ENCODE measurements around the gene FARSB. TPM values are rescaled to one million over a fixed set of nuclear protein-coding genes. Genes with fewer than 3 reads are reported as not detected.

Gene FARSB
- total RNA-seq, 1 donor from 2014 or later, result 25.0 TPM

DNA sequence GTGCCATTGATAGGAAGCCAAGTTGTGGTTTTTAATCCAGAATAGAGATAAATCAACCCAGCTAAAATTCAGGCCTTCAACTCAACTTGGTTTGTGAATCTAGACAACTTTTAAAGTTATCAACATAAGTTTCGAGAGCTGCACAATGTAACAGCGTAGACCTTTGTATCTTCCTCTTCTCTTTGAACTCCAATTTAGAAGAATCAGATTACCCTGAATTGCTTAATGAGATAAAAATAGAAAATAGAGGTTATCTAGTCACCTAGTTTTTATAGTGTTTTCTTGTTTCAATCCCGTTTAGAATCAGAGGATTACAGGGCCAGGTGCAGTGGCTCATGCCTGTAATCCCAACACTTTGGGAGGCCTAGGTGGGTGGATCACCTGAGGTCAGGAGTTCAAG is 27.9 kb upstream of the FARSB start:
- Histone ChIP-seq H3K9me3 (ENCODE audit: low read depth) (no peaks in the 10 kb centered on the region), H3K9ac (no peak overlapping the region), H3K4me1 (peaks cover 7% of the 10 kb centered on the region), H3K4me3 (no peak overlapping the region), H3K79me2 (ENCODE audit: low read depth) (no peaks in the 10 kb centered on the region), H2AFZ (replicated peaks) (no peak overlapping the region), H3K27ac (no peak overlapping the region), H4K20me1 (ENCODE audit: low read depth) (no peaks in the 10 kb centered on the region), H3K4me2 (no peak overlapping the region), H3K36me3 (no peaks in the 10 kb centered on the region), H3F3A (ENCODE audit: low read depth) (peaks cover 2% of the 10 kb centered on the region), H3K27me3 (no peaks in the 10 kb centered on the region)
- H3K36me3 Mint-ChIP-seq, result no peaks in the 10 kb centered on the region
- TF ChIP-seq EZH2 (IDR thresholded peaks at IDR 0.05) (no peak), EZH2phosphoT487 (IDR thresholded peaks at IDR 0.05) (no peak)
- H3K27ac Mint-ChIP-seq, result no peak overlapping the region
- no peak overlapping the region for H3K4me3 Mint-ChIP-seq
- no peaks in the 10 kb centered on the region for H3K4me1 Mint-ChIP-seq
- no peaks in the 10 kb centered on the region for H3K9me3 Mint-ChIP-seq
- peaks cover 6% of the 10 kb centered on the region for H3K27me3 Mint-ChIP-seq (ENCODE audit: insufficient read depth, low read depth)
- no peak for DNase-seq (ENCODE audit: low spot score)

DNA sequence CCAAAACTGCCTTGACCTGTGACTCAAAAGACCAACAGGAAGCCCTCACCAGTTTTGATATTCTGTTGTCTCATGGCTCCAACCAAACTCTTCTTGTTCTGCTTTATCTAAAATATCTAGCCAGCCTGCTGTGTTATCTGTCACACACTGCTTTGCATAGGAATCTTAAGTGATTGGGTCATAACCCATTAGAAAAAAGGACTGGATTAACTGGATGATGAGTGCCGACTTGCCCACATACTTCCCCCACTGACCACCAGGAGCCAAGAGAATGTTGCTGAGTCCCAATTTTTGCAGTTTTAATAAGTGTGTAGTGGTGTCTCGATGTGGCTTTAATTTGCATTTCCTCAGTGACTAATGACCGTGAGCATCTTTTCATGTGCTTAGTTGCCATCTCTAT is 22.1 kb upstream of the FARSB start:
- no peaks in the 10 kb centered on the region for H4K20me1 ChIP-seq (ENCODE audit: low read depth)
- no peaks in the 10 kb centered on the region for H3K36me3 Mint-ChIP-seq
- H2AFZ ChIP-seq (replicated peaks), result no peak overlapping the region
- no peaks in the 10 kb centered on the region for H3K4me1 Mint-ChIP-seq
- no peaks in the 10 kb centered on the region for H3K9me3 ChIP-seq (ENCODE audit: low read depth)
- no peaks in the 10 kb centered on the region for H3K9me3 Mint-ChIP-seq
- no peak overlapping the region for H3K4me2 ChIP-seq
- no peak overlapping the region for H3K4me3 Mint-ChIP-seq
- no peak overlapping the region for H3K27ac ChIP-seq
- H3K4me1 ChIP-seq, result no peaks in the 10 kb centered on the region
- no peaks in the 10 kb centered on the region for H3K36me3 ChIP-seq
- H3K27ac Mint-ChIP-seq, result no peak overlapping the region
- H3K9ac ChIP-seq, result no peak overlapping the region
- no peaks in the 10 kb centered on the region for H3K79me2 ChIP-seq (ENCODE audit: low read depth)
- DNase-seq (ENCODE audit: low spot score), result no peak
- H3K27me3 ChIP-seq, result peaks cover 10% of the 10 kb centered on the region
- TF ChIP-seq EZH2 (IDR thresholded peaks at IDR 0.05) (no peak), EZH2phosphoT487 (IDR thresholded peaks at IDR 0.05) (no peak)
- TF ChIP-seq, protein P1, sequence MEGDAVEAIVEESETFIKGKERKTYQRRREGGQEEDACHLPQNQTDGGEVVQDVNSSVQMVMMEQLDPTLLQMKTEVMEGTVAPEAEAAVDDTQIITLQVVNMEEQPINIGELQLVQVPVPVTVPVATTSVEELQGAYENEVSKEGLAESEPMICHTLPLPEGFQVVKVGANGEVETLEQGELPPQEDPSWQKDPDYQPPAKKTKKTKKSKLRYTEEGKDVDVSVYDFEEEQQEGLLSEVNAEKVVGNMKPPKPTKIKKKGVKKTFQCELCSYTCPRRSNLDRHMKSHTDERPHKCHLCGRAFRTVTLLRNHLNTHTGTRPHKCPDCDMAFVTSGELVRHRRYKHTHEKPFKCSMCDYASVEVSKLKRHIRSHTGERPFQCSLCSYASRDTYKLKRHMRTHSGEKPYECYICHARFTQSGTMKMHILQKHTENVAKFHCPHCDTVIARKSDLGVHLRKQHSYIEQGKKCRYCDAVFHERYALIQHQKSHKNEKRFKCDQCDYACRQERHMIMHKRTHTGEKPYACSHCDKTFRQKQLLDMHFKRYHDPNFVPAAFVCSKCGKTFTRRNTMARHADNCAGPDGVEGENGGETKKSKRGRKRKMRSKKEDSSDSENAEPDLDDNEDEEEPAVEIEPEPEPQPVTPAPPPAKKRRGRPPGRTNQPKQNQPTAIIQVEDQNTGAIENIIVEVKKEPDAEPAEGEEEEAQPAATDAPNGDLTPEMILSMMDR (IDR thresholded peaks at IDR 0.05), result peak; percentile 17
- H3F3A ChIP-seq (ENCODE audit: low read depth), result no peaks in the 10 kb centered on the region
- peaks cover 10% of the 10 kb centered on the region for H3K27me3 Mint-ChIP-seq (ENCODE audit: insufficient read depth, low read depth)
- no peak overlapping the region for H3K4me3 ChIP-seq

DNA sequence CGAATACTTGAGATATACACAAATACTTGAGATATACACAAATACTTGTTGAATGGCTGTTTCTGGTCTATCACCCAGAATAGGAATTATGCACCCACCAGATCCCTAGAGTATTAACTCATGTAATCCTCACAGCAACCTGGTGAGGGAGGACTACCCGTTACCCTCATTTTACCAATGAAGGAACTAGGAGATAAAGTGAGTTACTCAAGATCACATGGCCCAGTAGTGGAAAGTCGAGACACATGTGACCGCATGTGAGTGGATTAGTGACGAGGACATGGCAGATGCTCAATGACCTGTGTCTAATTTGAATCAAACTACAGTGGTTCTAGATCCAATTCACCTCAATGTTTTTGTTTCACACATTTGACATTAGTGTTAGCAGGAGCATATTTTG is 18.0 kb upstream of the FARSB start:
- H3K27me3 Mint-ChIP-seq (ENCODE audit: insufficient read depth, low read depth), result peaks cover 27% of the 10 kb centered on the region

DNA sequence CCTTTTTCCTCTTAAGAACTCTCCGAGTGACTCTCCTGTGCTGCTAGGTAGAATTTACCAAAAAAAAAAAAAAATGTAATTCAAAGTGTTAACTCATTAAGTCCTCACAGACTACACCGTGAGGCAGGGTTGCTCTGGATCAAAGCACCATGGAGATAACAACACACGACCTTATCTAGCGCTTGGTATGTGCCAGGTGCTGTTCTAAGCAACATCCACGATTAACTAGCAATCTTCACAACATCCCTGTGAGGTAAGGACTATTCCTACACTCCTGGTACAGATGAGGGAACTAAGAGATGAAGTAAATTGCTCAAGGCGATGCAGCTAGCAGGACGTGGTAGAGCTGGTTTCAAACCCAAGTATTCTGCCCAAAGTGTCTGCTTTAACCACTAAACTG is 17.4 kb upstream of the FARSB start:
- TF ChIP-seq EZH2phosphoT487 (IDR thresholded peaks at IDR 0.05) (no peak), EZH2 (IDR thresholded peaks at IDR 0.05) (no peak)
- TF ChIP-seq, protein P1 (IDR thresholded peaks at IDR 0.05), result no peak
- no peak for DNase-seq (ENCODE audit: low spot score)
- no peaks in the 10 kb centered on the region for H3K9me3 ChIP-seq (ENCODE audit: low read depth)
- H3K27me3 ChIP-seq, result peaks cover 58% of the 10 kb centered on the region
- no peaks in the 10 kb centered on the region for H4K20me1 ChIP-seq (ENCODE audit: low read depth)
- no peaks in the 10 kb centered on the region for H3K9me3 Mint-ChIP-seq
- peaks cover 6% of the 10 kb centered on the region for H3F3A ChIP-seq (ENCODE audit: low read depth)
- no peak overlapping the region for H3K4me3 ChIP-seq
- H3K9ac ChIP-seq, result no peak overlapping the region
- no peaks in the 10 kb centered on the region for H3K79me2 ChIP-seq (ENCODE audit: low read depth)
- no peak overlapping the region for H3K4me2 ChIP-seq
- H3K36me3 Mint-ChIP-seq, result no peaks in the 10 kb centered on the region
- H3K4me3 Mint-ChIP-seq, result no peak overlapping the region
- H3K27ac ChIP-seq, result no peak overlapping the region
- no peak overlapping the region for H3K27ac Mint-ChIP-seq
- peaks cover 27% of the 10 kb centered on the region for H3K27me3 Mint-ChIP-seq (ENCODE audit: insufficient read depth, low read depth)
- H3K4me1 ChIP-seq, result peaks cover 5% of the 10 kb centered on the region
- no peaks in the 10 kb centered on the region for H3K36me3 ChIP-seq
- no peak overlapping the region for H2AFZ ChIP-seq (replicated peaks)
- H3K4me1 Mint-ChIP-seq, result peaks cover 9% of the 10 kb centered on the region

More for the DNA sequence above, 18.0 kb upstream of the FARSB start:
- Mint-ChIP-seq H3K4me3 (no peak overlapping the region), H3K4me1 (peaks cover 9% of the 10 kb centered on the region), H3K27ac (no peak overlapping the region), H3K36me3 (no peaks in the 10 kb centered on the region), H3K9me3 (no peaks in the 10 kb centered on the region)
- H3K9ac ChIP-seq, result no peak overlapping the region
- H3K36me3 ChIP-seq, result no peaks in the 10 kb centered on the region
- no peak overlapping the region for H2AFZ ChIP-seq (replicated peaks)
- H3K27ac ChIP-seq, result no peak overlapping the region
- H3K4me2 ChIP-seq, result no peak overlapping the region
- no peaks in the 10 kb centered on the region for H4K20me1 ChIP-seq (ENCODE audit: low read depth)
- H3F3A ChIP-seq (ENCODE audit: low read depth), result peaks cover 6% of the 10 kb centered on the region
- DNase-seq (ENCODE audit: low spot score), result no peak
- TF ChIP-seq, protein P1 (IDR thresholded peaks at IDR 0.05), result no peak
- TF ChIP-seq EZH2 (IDR thresholded peaks at IDR 0.05) (no peak), EZH2phosphoT487 (IDR thresholded peaks at IDR 0.05) (no peak)
- H3K79me2 ChIP-seq (ENCODE audit: low read depth), result no peaks in the 10 kb centered on the region
- H3K27me3 ChIP-seq, result peaks cover 51% of the 10 kb centered on the region
- no peak overlapping the region for H3K4me3 ChIP-seq
- H3K9me3 ChIP-seq (ENCODE audit: low read depth), result no peaks in the 10 kb centered on the region
- H3K4me1 ChIP-seq, result peaks cover 5% of the 10 kb centered on the region

All from neural progenitor cell (in vitro differentiated cells).